HS-27A (cell line): ENCODE data around the gene AKR1D1.

Experiments
- DNase-seq: peaks from one replicate; pipeline ENCODE4 v3.0.0-alpha.2; 2012; ENCODE audit warnings: low read depth, missing footprints

The AKR1D1 gene

GRCh38 chr7:138166681-138167080 lies 90.4 kb downstream of the AKR1D1 start:
- DNase-seq: no peak

GRCh38 chr7:138167222-138167621 lies 91.0 kb downstream of the AKR1D1 start:
- DNase-seq: no peak

GRCh38 chr7:138167869-138168296 lies 91.6 kb downstream of the AKR1D1 start:
- no peak for DNase-seq
